AG09309 (cell line): ENCODE measurements around the gene HS2ST1.

Source experiments
- DNase-seq: peaks from one replicate; pipeline ENCODE4 v3.0.0-alpha.2; 2010; ENCODE audit warnings: low read depth
- H3K4me3 ChIP-seq: 2 replicates; pipeline ENCODE4 v1.5.1; 2011; ENCODE audit warnings: mild to moderate bottlenecking, low read depth, low read length, moderate library complexity; ENCODE audit not compliant: control insufficient read depth
- TF ChIP-seq, protein P1 (sequence below): IDR thresholded peaks from 2 replicates; pipeline ENCODE4 v1.5.1; 2011; ENCODE audit warnings: mild to moderate bottlenecking, low read depth, low read length, inconsistent platforms; ENCODE audit not compliant: insufficient read depth, control insufficient read depth; ENCODE audit errors: missing control alignments

HS2ST1 gene

DNA sequence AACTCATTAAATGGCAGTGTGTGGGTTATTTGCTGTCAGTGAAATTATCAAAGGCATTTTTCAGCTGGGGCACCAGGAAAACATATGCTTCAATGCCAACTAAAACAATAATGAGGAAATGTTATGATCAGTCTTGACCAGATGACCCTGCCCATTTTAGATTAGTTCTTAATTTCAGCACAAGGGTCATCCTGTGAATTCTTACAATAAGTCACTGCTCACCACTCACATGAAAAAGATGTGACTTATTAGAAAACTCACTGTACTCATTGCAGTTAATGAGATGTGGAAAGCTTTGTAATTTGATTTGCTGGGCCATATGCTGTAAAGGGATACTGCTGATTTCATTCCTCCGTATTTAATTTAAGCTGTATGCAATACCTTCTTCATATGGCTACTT is 235.7 kb downstream of the HS2ST1 start:
- DNase-seq, result no peak
- TF ChIP-seq, protein P1, sequence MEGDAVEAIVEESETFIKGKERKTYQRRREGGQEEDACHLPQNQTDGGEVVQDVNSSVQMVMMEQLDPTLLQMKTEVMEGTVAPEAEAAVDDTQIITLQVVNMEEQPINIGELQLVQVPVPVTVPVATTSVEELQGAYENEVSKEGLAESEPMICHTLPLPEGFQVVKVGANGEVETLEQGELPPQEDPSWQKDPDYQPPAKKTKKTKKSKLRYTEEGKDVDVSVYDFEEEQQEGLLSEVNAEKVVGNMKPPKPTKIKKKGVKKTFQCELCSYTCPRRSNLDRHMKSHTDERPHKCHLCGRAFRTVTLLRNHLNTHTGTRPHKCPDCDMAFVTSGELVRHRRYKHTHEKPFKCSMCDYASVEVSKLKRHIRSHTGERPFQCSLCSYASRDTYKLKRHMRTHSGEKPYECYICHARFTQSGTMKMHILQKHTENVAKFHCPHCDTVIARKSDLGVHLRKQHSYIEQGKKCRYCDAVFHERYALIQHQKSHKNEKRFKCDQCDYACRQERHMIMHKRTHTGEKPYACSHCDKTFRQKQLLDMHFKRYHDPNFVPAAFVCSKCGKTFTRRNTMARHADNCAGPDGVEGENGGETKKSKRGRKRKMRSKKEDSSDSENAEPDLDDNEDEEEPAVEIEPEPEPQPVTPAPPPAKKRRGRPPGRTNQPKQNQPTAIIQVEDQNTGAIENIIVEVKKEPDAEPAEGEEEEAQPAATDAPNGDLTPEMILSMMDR, result no peak
- no peak overlapping the region for H3K4me3 ChIP-seq

DNA sequence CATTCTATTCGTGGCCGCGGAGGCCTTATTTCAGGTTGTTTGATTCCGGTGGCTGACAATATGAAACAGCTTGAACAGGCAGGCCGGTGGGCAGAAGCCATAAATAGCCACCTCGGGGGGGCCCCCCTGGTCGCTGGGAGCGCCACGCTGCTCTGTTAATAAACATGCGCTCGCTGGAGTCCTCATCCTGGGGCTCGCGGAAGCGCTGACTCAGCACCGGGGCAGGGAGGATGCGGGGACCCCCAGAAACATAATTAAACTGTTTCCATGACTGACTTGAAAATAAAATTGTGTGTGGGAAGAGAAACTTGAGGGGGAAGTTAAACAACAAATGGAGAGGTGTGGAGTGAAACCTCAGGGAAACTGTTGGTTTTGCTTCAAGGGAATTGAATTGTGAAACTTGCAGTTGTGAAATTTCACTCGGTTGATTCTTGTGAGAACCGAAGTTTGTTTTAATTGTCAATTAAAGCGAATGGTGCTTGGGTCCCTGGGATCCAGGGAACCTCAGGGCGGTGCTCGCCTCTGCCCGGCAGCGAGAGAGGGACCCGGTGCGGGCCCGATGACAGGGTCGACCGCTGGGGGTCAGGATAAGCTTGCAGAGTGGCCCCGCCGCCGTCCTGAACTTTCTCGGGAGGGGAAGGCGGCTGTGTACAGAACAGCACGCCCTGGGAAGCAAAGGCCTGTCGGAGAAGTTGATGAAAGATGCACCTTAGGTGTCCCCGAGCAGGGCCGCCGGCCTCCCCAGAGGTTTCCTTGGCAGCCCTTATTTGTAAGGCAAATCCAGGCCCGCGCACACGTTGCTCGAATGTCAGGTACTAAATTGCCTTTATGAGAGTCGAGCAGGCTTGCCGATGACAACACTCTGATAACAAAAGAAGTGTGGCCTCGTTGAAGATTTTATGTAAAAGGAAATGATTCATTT is 237.3 kb downstream of the HS2ST1 start:
- DNase-seq, result peak; percentile 34
- TF ChIP-seq, protein P1, result peak; percentile 58

GRCh38 chr1:87154384-87154783 is 239.9 kb downstream of the HS2ST1 start:
- no peak for DNase-seq
- TF ChIP-seq, protein P1, result no peak

More for the DNA sequence above, 237.3 kb downstream of the HS2ST1 start:
- peak overlapping the region; percentile 27 for H3K4me3 ChIP-seq

GRCh38 chr1:87155170-87155569 is 240.7 kb downstream of the HS2ST1 start:
- TF ChIP-seq, protein P1, result no peak
- no peak for DNase-seq

More at GRCh38 chr1:87154384-87154783, 239.9 kb downstream of the HS2ST1 start:
- no peak overlapping the region for H3K4me3 ChIP-seq

GRCh38 chr1:87155648-87156047 is 241.2 kb downstream of the HS2ST1 start:
- H3K4me3 ChIP-seq, result no peak overlapping the region
- DNase-seq, result no peak
- TF ChIP-seq, protein P1, result no peak

More at GRCh38 chr1:87155170-87155569, 240.7 kb downstream of the HS2ST1 start:
- H3K4me3 ChIP-seq, result no peak overlapping the region

- H3K4me3 ChIP-seq, result no peak overlapping the region
- TF ChIP-seq, protein P1, result no peak
- no peak for DNase-seq
These were observed 241.7 kb downstream of the HS2ST1 start for GRCh38 chr1:87156124-87156523.
